Thymus (tissue), 11 donors: Measurements from ENCODE around the gene INPPL1. TPM values are rescaled to one million over a fixed set of nuclear protein-coding genes. Genes with fewer than 3 reads are reported as not detected.

ENCODE experiments used
- DNase-seq, 9 donors: peaks; one replicate each; pipeline ENCODE4 v3.0.0-alpha.2; 2013; ENCODE audit warnings: low spot score in 9 of 9, low read depth in 6 of 9, missing footprints in 1 of 9
- H3K27ac ChIP-seq, 2 donors: one replicate each; pipeline ENCODE4 v1.5.1; 2013; ENCODE audit warnings: control low read depth in 1 of 2, low read depth in 1 of 2, low read length in 1 of 2, mild to moderate bottlenecking in 1 of 2, moderate library complexity in 1 of 2
- H3K27me3 ChIP-seq, 2 donors: one replicate each; pipeline ENCODE4 v1.5.1; 2013; ENCODE audit warnings: low read length in 1 of 2; ENCODE audit not compliant: control insufficient read depth in 2 of 2, insufficient read depth in 1 of 2
- H3K36me3 ChIP-seq, 2 donors: one replicate each; pipeline ENCODE4 v1.5.1; 2013; ENCODE audit warnings: low read length in 1 of 2, mild to moderate bottlenecking in 1 of 2, moderate library complexity in 1 of 2; ENCODE audit not compliant: control insufficient read depth in 2 of 2, insufficient read depth in 2 of 2
- H3K4me1 ChIP-seq, 2 donors: one replicate each; pipeline ENCODE4 v1.5.1; 2013; ENCODE audit warnings: low read length in 2 of 2; ENCODE audit not compliant: control insufficient read depth in 2 of 2, insufficient read depth in 2 of 2
- H3K4me3 ChIP-seq, 2 donors: one replicate each; pipeline ENCODE4 v1.5.1; 2013; ENCODE audit warnings: low read length in 2 of 2, control low read depth in 1 of 2, mild to moderate bottlenecking in 1 of 2
- H3K9me3 ChIP-seq, 2 donors: one replicate each; pipeline ENCODE4 v1.5.1; 2013; ENCODE audit warnings: low read length in 1 of 2, mild to moderate bottlenecking in 1 of 2; ENCODE audit not compliant: control insufficient read depth in 2 of 2, insufficient read depth in 1 of 2
- WGBS: extraction: QIAGEN DNeasy Blood & Tissue Kit; methylation state at CpG from one replicate; pipeline ENCODE4 v1.1.7; 2013; 5-methylcytosine and 5-hydroxymethylcytosine counted together
- polyA plus RNA-seq: library from polyadenylated mRNA; stranded (reverse); fragments of 200-250 nt; gene quantifications from one replicate; pipeline ENCODE4 v1.2.3, GENCODE V29; 2013
- total RNA-seq: library from RNA; stranded (reverse); fragments of 120-200 nt; gene quantifications from one replicate; pipeline ENCODE4 v1.2.4, GENCODE V29; 2013
- donor health status: healthy.

The INPPL1 gene
- total and polyA plus RNA-seq, 2 donors, result 27.7 to 58.3 TPM

GRCh38 chr11:72229925-72230763, 5.6 kb downstream of the INPPL1 start:
- peaks cover 66 to 69% of the 10 kb centered on the region in 2 donors for H3K36me3 ChIP-seq
- no peak overlapping the region for H3K4me3 ChIP-seq
- no peak overlapping the region for H3K27ac ChIP-seq
- no peak for DNase-seq
- no peaks in the 10 kb centered on the region for H3K27me3 ChIP-seq
- WGBS, result 98% methylated on average over 21 of the region's 21 CpGs
- no peaks in the 10 kb centered on the region for H3K9me3 ChIP-seq
- peaks cover 8 to 26% of the 10 kb centered on the region in 2 donors for H3K4me1 ChIP-seq

DNA sequence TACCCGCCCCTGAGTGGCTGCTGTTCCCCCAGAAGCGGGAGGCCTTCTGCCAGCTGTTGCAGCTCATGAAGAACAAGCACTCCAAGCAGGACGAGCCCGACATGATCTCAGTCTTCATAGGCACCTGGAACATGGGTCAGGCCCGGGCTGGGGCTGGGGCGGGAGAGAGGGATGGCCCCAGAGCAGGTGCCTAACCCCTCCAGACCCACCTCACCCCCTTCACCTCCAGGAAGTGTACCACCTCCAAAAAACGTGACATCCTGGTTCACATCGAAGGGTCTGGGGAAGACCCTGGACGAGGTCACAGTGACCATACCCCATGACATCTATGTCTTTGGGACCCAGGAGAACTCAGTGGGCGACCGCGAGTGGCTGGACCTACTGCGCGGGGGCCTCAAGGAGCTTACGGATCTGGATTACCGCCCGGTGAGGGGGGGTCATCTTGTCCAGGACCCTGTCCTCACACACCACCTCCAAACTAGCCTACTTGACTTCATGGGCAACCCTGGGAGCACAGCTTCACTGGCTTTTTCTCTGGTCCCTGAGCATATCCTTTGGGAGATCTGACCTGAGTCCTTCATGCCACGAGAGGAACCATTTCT, 6.3 kb downstream of the INPPL1 start:
- Histone ChIP-seq H3K36me3 (peaks cover 74 to 76% of the 10 kb centered on the region in 2 donors), H3K4me3 (no peak overlapping the region), H3K27me3 (no peaks in the 10 kb centered on the region), H3K9me3 (no peaks in the 10 kb centered on the region), H3K27ac (no peak overlapping the region), H3K4me1 (peaks cover 4 to 19% of the 10 kb centered on the region in 2 donors)
- WGBS, result 97% methylated on average over 18 of the region's 18 CpGs
- no peak for DNase-seq

- Histone ChIP-seq H3K4me3 (no peak overlapping the region), H3K27ac (no peak overlapping the region), H3K4me1 (peaks cover 4 to 15% of the 10 kb centered on the region in 2 donors), H3K36me3 (peaks cover 77 to 84% of the 10 kb centered on the region in 2 donors), H3K27me3 (no peaks in the 10 kb centered on the region), H3K9me3 (no peaks in the 10 kb centered on the region)
- DNase-seq, result no peak
- WGBS, result 97% methylated on average over 9 of the region's 9 CpGs
Measured at GRCh38 chr11:72231396-72232259, 7.1 kb downstream of the INPPL1 start.

GRCh38 chr11:72232260-72233055, 7.9 kb downstream of the INPPL1 start:
- 99% methylated on average over 18 of the region's 18 CpGs for WGBS
- H3K36me3 ChIP-seq, result peaks cover 84 to 91% of the 10 kb centered on the region in 2 donors
- no peak for DNase-seq
- H3K4me3 ChIP-seq, result no peak overlapping the region
- H3K27ac ChIP-seq, result no peak overlapping the region
- no peaks in the 10 kb centered on the region for H3K9me3 ChIP-seq
- H3K27me3 ChIP-seq, result no peaks in the 10 kb centered on the region
- H3K4me1 ChIP-seq, result peaks cover under 1 to 7% of the 10 kb centered on the region in 2 donors

DNA sequence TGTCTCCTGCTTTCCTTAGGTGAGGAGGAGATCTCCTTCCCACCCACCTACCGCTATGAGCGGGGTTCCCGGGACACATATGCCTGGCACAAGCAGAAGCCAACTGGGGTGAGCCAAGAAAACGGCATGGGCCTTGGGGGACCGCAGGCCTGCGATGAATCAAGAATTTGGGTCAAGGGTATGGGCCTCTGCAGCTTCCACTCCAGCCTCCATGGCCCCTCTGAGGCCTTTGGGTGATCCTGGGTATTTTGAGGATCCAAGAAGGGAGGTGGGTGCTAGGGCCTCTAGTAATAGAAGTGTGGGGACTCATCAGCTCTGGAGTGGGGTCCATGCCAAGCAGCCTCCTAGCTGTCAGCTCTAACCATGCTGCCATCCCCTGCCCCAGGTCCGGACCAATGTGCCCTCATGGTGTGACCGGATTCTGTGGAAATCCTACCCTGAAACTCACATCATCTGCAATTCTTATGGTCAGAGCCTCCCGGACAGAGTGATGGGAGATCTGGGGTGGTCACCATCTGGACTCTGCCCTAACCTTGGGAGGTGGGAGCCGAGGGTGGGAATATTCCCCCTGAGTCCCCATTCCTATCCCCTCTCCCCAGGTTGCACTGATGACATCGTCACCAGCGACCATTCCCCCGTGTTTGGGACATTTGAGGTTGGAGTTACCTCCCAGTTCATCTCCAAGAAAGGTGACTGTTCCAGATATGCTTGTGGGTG, 8.6 kb downstream of the INPPL1 start:
- peaks cover 83 to 92% of the 10 kb centered on the region in 2 donors for H3K36me3 ChIP-seq
- H3K4me3 ChIP-seq, result no peak overlapping the region
- DNase-seq, result no peak
- no peak overlapping the region for H3K27ac ChIP-seq
- WGBS, result 96% methylated on average over 13 of the region's 13 CpGs
- no peaks in the 10 kb centered on the region for H3K4me1 ChIP-seq
- no peaks in the 10 kb centered on the region for H3K27me3 ChIP-seq
- H3K9me3 ChIP-seq, result no peaks in the 10 kb centered on the region

GRCh38 chr11:72233773-72234513, 9.4 kb downstream of the INPPL1 start:
- Histone ChIP-seq H3K9me3 (no peaks in the 10 kb centered on the region), H3K4me1 (no peaks in the 10 kb centered on the region), H3K36me3 (peaks cover 75 to 88% of the 10 kb centered on the region in 2 donors), H3K27ac (no peak overlapping the region), H3K27me3 (peaks cover 6% of the 10 kb centered on the region in 2 donors), H3K4me3 (no peak overlapping the region)
- DNase-seq, result no peak
- WGBS, result 97% methylated on average over 8 of the region's 8 CpGs

DNA sequence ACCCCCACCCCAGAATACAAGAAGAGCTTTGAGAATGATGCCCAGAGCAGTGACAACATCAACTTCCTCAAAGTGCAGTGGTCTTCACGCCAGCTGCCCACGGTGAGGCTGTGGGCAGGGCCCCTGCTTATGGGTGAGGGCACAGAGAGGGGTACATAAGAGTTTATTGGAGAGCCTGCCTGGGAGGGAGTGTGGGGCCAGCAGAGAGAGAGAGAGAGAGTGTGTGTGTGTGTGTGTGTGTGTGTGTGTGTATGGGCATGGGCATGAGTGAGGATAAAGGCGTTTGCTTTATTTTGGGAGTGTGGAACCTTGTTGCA, 9.9 kb downstream of the INPPL1 start:
- WGBS, result 75% methylated on average over 3 of the region's 3 CpGs
- peaks cover 0 to 2% of the 10 kb centered on the region in 2 donors for H3K4me1 ChIP-seq
- DNase-seq, result no peak

More for the DNA sequence above, 9.9 kb downstream of the INPPL1 start:
- Histone ChIP-seq H3K27ac (no peak overlapping the region), H3K36me3 (peaks cover 71 to 82% of the 10 kb centered on the region in 2 donors), H3K27me3 (peaks cover 12% of the 10 kb centered on the region in 2 donors), H3K4me3 (no peak overlapping the region), H3K9me3 (peaks cover 0 to under 1% of the 10 kb centered on the region in 2 donors)
